Testis (tissue), 2 donors: ENCODE results near the gene BAZ1A.

Experiments used
- POLR2A ChIP-seq: fragments of 450-650 bp; IDR thresholded peaks from one replicate; pipeline ENCODE4 v1.6.1; 2017; ENCODE audit warnings: antibody characterized with exemption, mild to moderate bottlenecking, moderate library complexity
- TF ChIP-seq, protein P1 (sequence below), 3 experiments: fragments of 450-650 bp in 2 of 3; fragments of 200-600 bp in 1 of 3; sonication (generic) in 1 of 3; IDR thresholded peaks; one replicate each; pipeline ENCODE4 v1.5.1; 2016 to 2019; ENCODE audit warnings: antibody characterized with exemption in 3 of 3, mild to moderate bottlenecking in 2 of 3, moderate library complexity in 1 of 3

GRCh38 chr14:34713122-34713680 lies 162.0 kb downstream of the BAZ1A start:
- TF ChIP-seq, protein P1, sequence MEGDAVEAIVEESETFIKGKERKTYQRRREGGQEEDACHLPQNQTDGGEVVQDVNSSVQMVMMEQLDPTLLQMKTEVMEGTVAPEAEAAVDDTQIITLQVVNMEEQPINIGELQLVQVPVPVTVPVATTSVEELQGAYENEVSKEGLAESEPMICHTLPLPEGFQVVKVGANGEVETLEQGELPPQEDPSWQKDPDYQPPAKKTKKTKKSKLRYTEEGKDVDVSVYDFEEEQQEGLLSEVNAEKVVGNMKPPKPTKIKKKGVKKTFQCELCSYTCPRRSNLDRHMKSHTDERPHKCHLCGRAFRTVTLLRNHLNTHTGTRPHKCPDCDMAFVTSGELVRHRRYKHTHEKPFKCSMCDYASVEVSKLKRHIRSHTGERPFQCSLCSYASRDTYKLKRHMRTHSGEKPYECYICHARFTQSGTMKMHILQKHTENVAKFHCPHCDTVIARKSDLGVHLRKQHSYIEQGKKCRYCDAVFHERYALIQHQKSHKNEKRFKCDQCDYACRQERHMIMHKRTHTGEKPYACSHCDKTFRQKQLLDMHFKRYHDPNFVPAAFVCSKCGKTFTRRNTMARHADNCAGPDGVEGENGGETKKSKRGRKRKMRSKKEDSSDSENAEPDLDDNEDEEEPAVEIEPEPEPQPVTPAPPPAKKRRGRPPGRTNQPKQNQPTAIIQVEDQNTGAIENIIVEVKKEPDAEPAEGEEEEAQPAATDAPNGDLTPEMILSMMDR (IDR thresholded peaks at IDR 0.05) = no peak
- TF ChIP-seq POLR2A = no peak
